ENCODE results near the gene LRTM2.

LRTM2 gene

DNA sequence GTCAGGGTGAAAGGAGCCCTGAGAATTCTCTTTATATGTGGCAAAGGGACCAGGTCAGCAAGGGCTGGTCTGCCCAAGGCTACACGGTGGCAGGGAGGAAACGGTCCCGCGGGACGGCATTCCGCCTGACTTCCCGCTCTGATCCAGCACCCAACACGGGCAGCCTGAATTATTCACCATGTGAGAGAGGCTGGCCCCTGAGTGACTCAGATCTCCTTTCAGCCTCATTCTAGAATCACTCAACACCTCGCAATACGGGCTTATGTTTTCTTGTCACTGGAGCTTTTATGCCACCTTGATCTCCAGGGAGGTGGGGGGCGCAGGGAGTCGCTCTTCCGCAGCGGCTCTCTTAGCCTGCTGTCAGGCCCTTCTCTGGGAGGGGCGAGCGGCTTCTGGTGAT, 8.5 kb downstream of the LRTM2 start:
- Histone ChIP-seq H3K4me2 (ENCODE audit: low read length) (no peak overlapping the region), H3K4ac (ENCODE audit: low read depth, low read length) (no peak overlapping the region), H4K5ac (ENCODE audit: low read length) (no peak overlapping the region), H3K79me1 (ENCODE audit: low read length) (no peaks in the 10 kb centered on the region), H3K18ac (ENCODE audit: low read length) (no peak overlapping the region), H3K4me3 (ENCODE audit: low read length) (no peak overlapping the region), H3K9ac (ENCODE audit: low read length) (no peak overlapping the region), H2BK120ac (ENCODE audit: low read depth, low read length) (no peak overlapping the region), H2AK5ac (ENCODE audit: low read length) (no peak overlapping the region), H3K79me2 (ENCODE audit: control insufficient read depth, insufficient read depth, low read length) (no peaks in the 10 kb centered on the region), H2BK15ac (replicated peaks; ENCODE audit: low read depth) (no peak overlapping the region), H3K36me3 (ENCODE audit: control insufficient read depth, insufficient read depth, low read length) (no peaks in the 10 kb centered on the region), H3K27me3 (ENCODE audit: insufficient read depth, low read length, poor library complexity) (no peaks in the 10 kb centered on the region), H3K27ac (ENCODE audit: low read depth, low read length) (no peak overlapping the region), H4K8ac (ENCODE audit: low read depth, low read length) (no peak overlapping the region), H3K4me1 (ENCODE audit: control insufficient read depth, low read depth, low read length) (peaks cover 1% of the 10 kb centered on the region), H2BK5ac (ENCODE audit: low read length) (no peak overlapping the region), H3K56ac (ENCODE audit: low read length) (no peak overlapping the region), H3K23ac (ENCODE audit: low read length) (no peak overlapping the region)
- no peak for DNase-seq
- whole genome bisulfite sequencing (ENCODE audit: extremely low coverage, insufficient coverage, low lambda C conversion rate): no CpG with 5 or more reads among the region's 16 CpGs

DNA sequence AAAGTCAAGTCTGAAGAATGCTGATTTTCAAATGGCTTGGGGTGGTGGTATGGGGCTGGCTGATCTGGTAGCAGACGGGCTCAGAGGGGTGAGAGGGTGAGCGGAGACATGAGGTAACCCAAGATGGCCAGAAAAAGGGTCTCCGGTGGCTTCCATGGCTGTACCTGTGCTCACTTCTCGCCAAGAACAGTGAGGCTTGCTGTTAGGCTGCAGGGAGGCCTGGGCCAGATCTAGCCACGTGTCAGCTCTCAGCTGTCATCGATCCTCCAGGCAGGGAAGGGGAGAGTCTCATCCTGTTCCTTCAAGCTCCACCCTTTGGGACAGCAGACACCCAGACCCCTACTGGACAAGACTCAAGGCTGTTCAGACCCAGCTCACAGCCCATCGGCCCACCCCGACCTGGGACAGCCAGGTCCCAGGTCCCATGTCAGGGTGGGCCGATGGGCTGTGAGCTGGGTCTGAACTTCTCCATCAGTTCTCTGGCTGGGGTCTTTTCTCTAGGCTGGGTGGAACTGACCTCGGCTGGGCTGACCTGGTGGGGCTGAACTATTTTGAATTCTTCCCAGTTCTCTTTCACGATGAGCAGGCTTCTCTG, 9.0 kb downstream of the LRTM2 start:
- no peak overlapping the region for H2BK120ac ChIP-seq (ENCODE audit: low read depth, low read length)
- H3K9ac ChIP-seq (ENCODE audit: low read length): no peak overlapping the region
- no peak overlapping the region for H3K4me3 ChIP-seq (ENCODE audit: low read length)
- H3K27me3 ChIP-seq (ENCODE audit: insufficient read depth, low read length, poor library complexity): no peaks in the 10 kb centered on the region
- no peak overlapping the region for H2BK5ac ChIP-seq (ENCODE audit: low read length)
- DNase-seq: no peak
- H4K5ac ChIP-seq (ENCODE audit: low read length): no peak overlapping the region
- H3K18ac ChIP-seq (ENCODE audit: low read length): no peak overlapping the region
- no peak overlapping the region for H2BK15ac ChIP-seq (replicated peaks; ENCODE audit: low read depth)
- no peak overlapping the region for H3K23ac ChIP-seq (ENCODE audit: low read length)
- no peaks in the 10 kb centered on the region for H3K79me2 ChIP-seq (ENCODE audit: control insufficient read depth, insufficient read depth, low read length)
- H3K27ac ChIP-seq (ENCODE audit: low read depth, low read length): no peak overlapping the region
- H3K56ac ChIP-seq (ENCODE audit: low read length): no peak overlapping the region
- no CpG with 5 or more reads among the region's 11 CpGs for WGBS (ENCODE audit: extremely low coverage, insufficient coverage, low lambda C conversion rate)
- no peak overlapping the region for H4K8ac ChIP-seq (ENCODE audit: low read depth, low read length)
- no peaks in the 10 kb centered on the region for H3K79me1 ChIP-seq (ENCODE audit: low read length)
- peaks cover 1% of the 10 kb centered on the region for H3K4me1 ChIP-seq (ENCODE audit: control insufficient read depth, low read depth, low read length)
- H3K36me3 ChIP-seq (ENCODE audit: control insufficient read depth, insufficient read depth, low read length): no peaks in the 10 kb centered on the region
- H2AK5ac ChIP-seq (ENCODE audit: low read length): no peak overlapping the region
- H3K4ac ChIP-seq (ENCODE audit: low read depth, low read length): no peak overlapping the region
- H3K4me2 ChIP-seq (ENCODE audit: low read length): no peak overlapping the region

DNA sequence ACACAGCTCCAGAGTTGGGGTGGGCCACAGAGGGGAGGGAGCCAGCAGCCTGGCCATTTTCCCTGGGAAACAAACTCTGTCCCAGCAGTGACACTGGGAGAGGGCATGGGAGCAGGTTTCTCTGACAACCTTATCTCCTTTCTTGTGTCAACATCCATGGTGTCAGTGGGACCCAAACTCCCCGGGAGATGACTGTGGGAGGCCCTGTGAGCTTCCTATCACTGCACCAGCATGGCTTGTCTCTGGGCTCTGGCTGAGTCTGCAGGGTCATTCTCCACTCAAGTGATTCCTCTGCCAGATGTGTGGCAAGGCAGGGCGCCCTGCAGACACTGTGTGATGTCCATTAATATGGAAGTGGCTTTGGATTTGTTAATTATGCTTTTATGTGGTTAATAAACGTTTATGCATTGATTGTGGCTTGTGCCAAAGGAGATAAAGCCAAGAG, 10.1 kb downstream of the LRTM2 start:
- no peak overlapping the region for H3K4me3 ChIP-seq (ENCODE audit: low read length)
- H3K36me3 ChIP-seq (ENCODE audit: control insufficient read depth, insufficient read depth, low read length): no peaks in the 10 kb centered on the region
- no peaks in the 10 kb centered on the region for H3K27me3 ChIP-seq (ENCODE audit: insufficient read depth, low read length, poor library complexity)
- no peak overlapping the region for H2BK120ac ChIP-seq (ENCODE audit: low read depth, low read length)
- no peak overlapping the region for H2AK5ac ChIP-seq (ENCODE audit: low read length)
- H3K56ac ChIP-seq (ENCODE audit: low read length): no peak overlapping the region
- no peak overlapping the region for H3K4ac ChIP-seq (ENCODE audit: low read depth, low read length)
- H3K9ac ChIP-seq (ENCODE audit: low read length): no peak overlapping the region
- no CpG with 5 or more reads among the region's 3 CpGs for WGBS (ENCODE audit: extremely low coverage, insufficient coverage, low lambda C conversion rate)
- no peak overlapping the region for H3K23ac ChIP-seq (ENCODE audit: low read length)
- H3K79me2 ChIP-seq (ENCODE audit: control insufficient read depth, insufficient read depth, low read length): no peaks in the 10 kb centered on the region
- H3K79me1 ChIP-seq (ENCODE audit: low read length): no peaks in the 10 kb centered on the region
- H2BK15ac ChIP-seq (replicated peaks; ENCODE audit: low read depth): no peak overlapping the region
- peaks cover 1% of the 10 kb centered on the region for H3K4me1 ChIP-seq (ENCODE audit: control insufficient read depth, low read depth, low read length)
- H4K8ac ChIP-seq (ENCODE audit: low read depth, low read length): no peak overlapping the region
- no peak for DNase-seq
- H3K27ac ChIP-seq (ENCODE audit: low read depth, low read length): no peak overlapping the region
- no peak overlapping the region for H3K4me2 ChIP-seq (ENCODE audit: low read length)
- H2BK5ac ChIP-seq (ENCODE audit: low read length): no peak overlapping the region
- H3K18ac ChIP-seq (ENCODE audit: low read length): no peak overlapping the region
- no peak overlapping the region for H4K5ac ChIP-seq (ENCODE audit: low read length)

DNA sequence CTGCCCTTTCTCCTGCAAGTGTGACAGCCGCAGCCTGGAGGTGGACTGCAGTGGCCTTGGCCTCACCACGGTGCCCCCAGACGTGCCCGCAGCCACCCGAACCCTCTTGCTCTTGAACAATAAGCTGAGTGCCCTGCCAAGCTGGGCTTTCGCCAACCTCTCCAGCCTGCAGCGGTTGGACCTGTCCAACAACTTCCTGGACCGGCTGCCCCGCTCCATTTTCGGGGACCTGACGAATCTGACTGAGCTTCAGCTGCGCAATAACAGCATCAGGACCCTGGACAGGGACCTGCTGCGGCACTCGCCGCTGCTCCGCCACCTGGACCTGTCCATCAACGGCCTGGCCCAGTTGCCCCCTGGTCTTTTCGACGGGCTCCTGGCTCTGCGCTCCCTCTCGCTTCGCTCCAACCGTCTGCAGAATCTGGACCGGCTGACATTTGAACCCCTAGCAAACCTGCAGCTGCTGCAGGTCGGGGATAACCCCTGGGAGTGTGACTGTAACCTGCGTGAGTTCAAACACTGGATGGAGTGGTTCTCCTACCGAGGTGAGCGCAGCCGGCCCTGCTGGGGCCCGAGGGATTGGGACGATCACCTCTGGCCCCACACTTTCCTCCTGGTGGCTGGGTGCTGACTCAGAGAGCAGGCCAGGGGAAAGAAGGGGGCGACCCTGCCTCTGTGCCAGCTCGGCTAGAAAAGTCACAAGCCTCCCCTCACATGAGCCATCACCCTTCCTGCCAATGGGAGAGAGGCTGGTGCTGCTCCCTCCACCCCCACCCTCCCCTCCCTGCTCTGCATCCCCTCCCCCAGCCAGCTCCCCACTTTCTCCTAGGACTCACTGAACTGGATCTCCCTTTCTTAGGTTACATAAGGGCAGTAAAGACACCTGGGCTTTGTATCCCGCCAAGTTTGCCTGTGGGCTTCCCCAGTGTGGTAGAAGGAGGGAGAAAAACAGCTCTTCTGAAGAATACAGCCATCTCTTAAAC, 10.9 kb downstream of the LRTM2 start:
- Histone ChIP-seq H4K5ac (ENCODE audit: low read length) (no peak overlapping the region), H3K27ac (ENCODE audit: low read depth, low read length) (no peak overlapping the region), H3K4me2 (ENCODE audit: low read length) (no peak overlapping the region), H4K8ac (ENCODE audit: low read depth, low read length) (no peak overlapping the region), H3K27me3 (ENCODE audit: insufficient read depth, low read length, poor library complexity) (no peaks in the 10 kb centered on the region), H3K79me2 (ENCODE audit: control insufficient read depth, insufficient read depth, low read length) (no peaks in the 10 kb centered on the region), H2BK5ac (ENCODE audit: low read length) (no peak overlapping the region), H3K4me1 (ENCODE audit: control insufficient read depth, low read depth, low read length) (peaks cover 1% of the 10 kb centered on the region), H3K9ac (ENCODE audit: low read length) (no peak overlapping the region), H3K56ac (ENCODE audit: low read length) (no peak overlapping the region), H2BK15ac (replicated peaks; ENCODE audit: low read depth) (no peak overlapping the region), H3K4me3 (ENCODE audit: low read length) (no peak overlapping the region), H3K4ac (ENCODE audit: low read depth, low read length) (no peak overlapping the region), H3K18ac (ENCODE audit: low read length) (no peak overlapping the region), H2BK120ac (ENCODE audit: low read depth, low read length) (no peak overlapping the region), H3K23ac (ENCODE audit: low read length) (no peak overlapping the region), H3K79me1 (ENCODE audit: low read length) (no peaks in the 10 kb centered on the region), H2AK5ac (ENCODE audit: low read length) (no peak overlapping the region), H3K36me3 (ENCODE audit: control insufficient read depth, insufficient read depth, low read length) (no peaks in the 10 kb centered on the region)
- peak; percentile 86 for DNase-seq
- no CpG with 5 or more reads among the region's 34 CpGs for WGBS (ENCODE audit: extremely low coverage, insufficient coverage, low lambda C conversion rate)

DNA sequence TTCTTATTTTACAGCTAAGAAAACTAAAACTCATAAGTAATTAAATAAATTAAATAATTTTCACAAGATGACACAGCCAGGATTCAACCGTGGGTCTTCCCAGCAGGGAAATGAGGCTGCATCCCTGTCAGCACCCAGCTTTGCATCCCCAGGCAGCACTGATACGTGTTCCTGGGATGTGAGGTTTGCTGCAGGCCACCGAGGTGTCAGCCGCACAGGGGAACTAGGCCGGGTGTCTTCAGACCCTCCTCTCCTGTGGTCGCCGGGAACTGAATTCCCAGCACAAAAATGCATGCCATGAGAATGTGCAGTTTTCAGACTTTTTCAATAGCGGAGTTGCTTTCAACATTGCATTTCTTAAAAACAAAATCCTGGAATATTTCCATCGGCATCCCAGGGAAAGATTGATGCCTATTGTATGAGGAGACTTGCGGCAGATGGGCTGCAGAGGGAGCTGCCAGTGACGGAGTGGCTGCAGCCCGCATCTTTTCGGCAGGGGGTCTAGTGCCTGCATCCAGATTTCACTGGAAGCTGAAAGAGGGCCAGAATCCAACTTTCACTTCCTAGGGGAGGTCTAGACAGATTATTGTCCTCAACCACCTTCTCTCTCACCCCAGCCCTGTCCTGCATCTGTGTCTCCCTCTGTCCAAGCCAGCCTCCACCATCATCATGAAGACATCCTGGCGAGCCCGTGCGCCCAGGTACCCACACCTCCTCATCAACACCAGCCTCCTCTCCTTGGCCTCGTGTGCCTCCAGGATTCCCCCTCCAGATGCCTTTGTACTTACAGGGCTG, 12.6 kb downstream of the LRTM2 start:
- no peak for DNase-seq
- Histone ChIP-seq H3K23ac (ENCODE audit: low read length) (no peak overlapping the region), H3K18ac (ENCODE audit: low read length) (no peak overlapping the region), H3K4me3 (ENCODE audit: low read length) (no peak overlapping the region), H3K9ac (ENCODE audit: low read length) (no peak overlapping the region), H3K79me1 (ENCODE audit: low read length) (no peaks in the 10 kb centered on the region), H3K4ac (ENCODE audit: low read depth, low read length) (no peak overlapping the region), H2BK5ac (ENCODE audit: low read length) (no peak overlapping the region), H3K36me3 (ENCODE audit: control insufficient read depth, insufficient read depth, low read length) (no peaks in the 10 kb centered on the region), H3K4me1 (ENCODE audit: control insufficient read depth, low read depth, low read length) (peaks cover 1% of the 10 kb centered on the region), H3K79me2 (ENCODE audit: control insufficient read depth, insufficient read depth, low read length) (no peaks in the 10 kb centered on the region), H3K4me2 (ENCODE audit: low read length) (no peak overlapping the region), H2AK5ac (ENCODE audit: low read length) (no peak overlapping the region), H3K27me3 (ENCODE audit: insufficient read depth, low read length, poor library complexity) (no peaks in the 10 kb centered on the region), H3K27ac (ENCODE audit: low read depth, low read length) (no peak overlapping the region), H2BK15ac (replicated peaks; ENCODE audit: low read depth) (no peak overlapping the region), H4K8ac (ENCODE audit: low read depth, low read length) (no peak overlapping the region), H3K56ac (ENCODE audit: low read length) (no peak overlapping the region), H2BK120ac (ENCODE audit: low read depth, low read length) (no peak overlapping the region), H4K5ac (ENCODE audit: low read length) (no peak overlapping the region)
- no CpG with 5 or more reads among the region's 17 CpGs for WGBS (ENCODE audit: extremely low coverage, insufficient coverage, low lambda C conversion rate)
